ENCODE results near the gene ETV5. TPM values are rescaled to one million over a fixed set of nuclear protein-coding genes. Genes with fewer than 3 reads are reported as not detected.

The ETV5 gene
- total RNA-seq, 8 experiments from 2014 or later: 4.0 to 36.7 (median 10.8) TPM

GRCh38 chr3:186099178-186099577 is 9.7 kb downstream of the ETV5 start:
- 0 to 100% (median 63%) methylated on average over 1 to 3 of the region's 5 CpGs; no CpG with 5 or more reads in 3 of the 10 experiments for WGBS, 10 experiments

GRCh38 chr3:186098740-186099139 is 10.1 kb downstream of the ETV5 start:
- ATAC-seq (replicated peaks in 6 of 8): no peak
- H3K27ac ChIP-seq: no peak overlapping the region
- in situ Hi-C loops (cut with MboI; ENCODE audit: low pct_unique_long_range_greater_than_20kb in 2 of 9, low sequenced_read_pairs in 9 of 9, unreplicated experiment in 9 of 9): no loop called here
- H3K4me3 ChIP-seq: no peak overlapping the region
- peaks cover 25 to 58% of the 10 kb centered on the region in 2 donors for H3K4me1 ChIP-seq (replicated peaks in 1 of 2)
- WGBS, 10 experiments: 13 to 48% (median 42%) methylated on average over 1 to 3 of the region's 3 CpGs; no CpG with 5 or more reads in 1 of the 10 experiments

More at GRCh38 chr3:186099178-186099577, 9.7 kb downstream of the ETV5 start:
- no peak overlapping the region for H3K4me3 ChIP-seq
- H3K4me1 ChIP-seq (replicated peaks in 1 of 2): peaks cover 29 to 63% of the 10 kb centered on the region in 2 donors
- no peak overlapping the region for H3K27ac ChIP-seq
- ATAC-seq (replicated peaks in 6 of 8): peak in 3 of 8 experiments; percentile 10 to 35 (median 15)
- in situ Hi-C loops (cut with MboI; ENCODE audit: low pct_unique_long_range_greater_than_20kb in 2 of 9, low sequenced_read_pairs in 9 of 9, unreplicated experiment in 9 of 9): no loop called here

- no peak overlapping the region for H3K27ac ChIP-seq
- 0 to 36% (median 3%) methylated on average over 1 to 12 of the region's 16 CpGs; no CpG with 5 or more reads in 3 of the 10 experiments for WGBS, 10 experiments
- H3K4me3 ChIP-seq: peak overlapping the region; percentile 11 to 32 (median 24)
- in situ Hi-C loops (cut with MboI; ENCODE audit: low pct_unique_long_range_greater_than_20kb in 2 of 9, low sequenced_read_pairs in 9 of 9, unreplicated experiment in 9 of 9): no loop called here
- ATAC-seq (replicated peaks in 6 of 8): peak; percentile 81 to 97 (median 94)
- peaks cover 20 to 50% of the 10 kb centered on the region in 2 donors for H3K4me1 ChIP-seq (replicated peaks in 1 of 2)
These were observed 11.0 kb downstream of the ETV5 start for GRCh38 chr3:186097663-186098451.

- Histone ChIP-seq H3K4me3 (peak overlapping the region in 2 of 5 donors; percentile 24 to 32), H3K4me1 (replicated peaks in 1 of 2) (peaks cover 20 to 46% of the 10 kb centered on the region in 2 donors), H3K27ac (no peak overlapping the region)
- in situ Hi-C loops (cut with MboI; ENCODE audit: low pct_unique_long_range_greater_than_20kb in 2 of 9, low sequenced_read_pairs in 9 of 9, unreplicated experiment in 9 of 9): no loop called here
- peak in 4 of 8 experiments; percentile 1 to 14 (median 3) for ATAC-seq (replicated peaks in 6 of 8)
- whole genome bisulfite sequencing, 10 experiments: 0 to 83% (median 8%) methylated on average over 1 to 4 of the region's 4 CpGs; no CpG with 5 or more reads in 3 of the 10 experiments
These were observed 11.6 kb downstream of the ETV5 start for GRCh38 chr3:186097317-186097662.

- no peak for ATAC-seq (replicated peaks in 6 of 8)
- in situ Hi-C loops (cut with MboI; ENCODE audit: low pct_unique_long_range_greater_than_20kb in 2 of 9, low sequenced_read_pairs in 9 of 9, unreplicated experiment in 9 of 9): no loop called here
- Histone ChIP-seq H3K27ac (no peak overlapping the region), H3K4me3 (no peak overlapping the region), H3K4me1 (replicated peaks in 1 of 2) (peaks cover 20 to 46% of the 10 kb centered on the region in 2 donors)
- 0 to 100% (median 60%) methylated on average over 1 to 2 of the region's 2 CpGs; no CpG with 5 or more reads in 2 of the 10 experiments for WGBS, 10 experiments
These were observed 12.6 kb downstream of the ETV5 start for GRCh38 chr3:186096290-186096689.

GRCh38 chr3:186095561-186096081 is 13.3 kb downstream of the ETV5 start:
- in situ Hi-C loops (cut with MboI; ENCODE audit: low pct_unique_long_range_greater_than_20kb in 2 of 9, low sequenced_read_pairs in 9 of 9, unreplicated experiment in 9 of 9): no loop called here
- Histone ChIP-seq H3K4me1 (replicated peaks in 1 of 2) (peaks cover 20 to 46% of the 10 kb centered on the region in 2 donors), H3K4me3 (no peak overlapping the region), H3K27ac (no peak overlapping the region)
- ATAC-seq (replicated peaks in 6 of 8): peak in 5 of 8 experiments; percentile 16 to 48 (median 41)
- WGBS, 10 experiments: 40 to 100% (median 72%) methylated on average over 1 to 7 of the region's 8 CpGs; no CpG with 5 or more reads in 2 of the 10 experiments

- peaks cover 20 to 46% of the 10 kb centered on the region in 2 donors for H3K4me1 ChIP-seq (replicated peaks in 1 of 2)
- 77 to 100% (median 91%) methylated on average over 2 to 7 of the region's 7 CpGs for WGBS, 10 experiments
- in situ Hi-C loops (cut with MboI; ENCODE audit: low pct_unique_long_range_greater_than_20kb in 2 of 9, low sequenced_read_pairs in 9 of 9, unreplicated experiment in 9 of 9): no loop called here
- H3K27ac ChIP-seq: no peak overlapping the region
- ATAC-seq (replicated peaks in 6 of 8): no peak
- no peak overlapping the region for H3K4me3 ChIP-seq
These were observed 14.0 kb downstream of the ETV5 start for GRCh38 chr3:186094696-186095425.

GRCh38 chr3:186094271-186094670 is 14.6 kb downstream of the ETV5 start:
- no peak for ATAC-seq (replicated peaks in 6 of 8)
- peaks cover 20 to 43% of the 10 kb centered on the region in 2 donors for H3K4me1 ChIP-seq (replicated peaks in 1 of 2)
- no peak overlapping the region for H3K27ac ChIP-seq

GRCh38 chr3:186093271-186093900 is 15.5 kb downstream of the ETV5 start:
- WGBS, 10 experiments: 67 to 100% (median 89%) methylated on average over 1 to 3 of the region's 4 CpGs; no CpG with 5 or more reads in 7 of the 10 experiments
- Histone ChIP-seq H3K4me3 (no peak overlapping the region), H3K4me1 (replicated peaks in 1 of 2) (peaks cover 20 to 34% of the 10 kb centered on the region in 2 donors), H3K27ac (no peak overlapping the region)
- no peak for ATAC-seq (replicated peaks in 6 of 8)
- in situ Hi-C loops (cut with MboI; ENCODE audit: low pct_unique_long_range_greater_than_20kb in 2 of 9, low sequenced_read_pairs in 9 of 9, unreplicated experiment in 9 of 9): no loop called here

More at GRCh38 chr3:186094271-186094670, 14.6 kb downstream of the ETV5 start:
- H3K4me3 ChIP-seq: no peak overlapping the region
- WGBS, 10 experiments: 80 to 100% (median 93%) methylated on average over 2 to 5 of the region's 5 CpGs
- in situ Hi-C loops (cut with MboI; ENCODE audit: low pct_unique_long_range_greater_than_20kb in 2 of 9, low sequenced_read_pairs in 9 of 9, unreplicated experiment in 9 of 9): no loop called here

- no peak for ATAC-seq (replicated peaks in 6 of 8)
- 40 to 100% (median 88%) methylated on average over 1 to 9 of the region's 10 CpGs; no CpG with 5 or more reads in 2 of the 10 experiments for WGBS, 10 experiments
- H3K4me3 ChIP-seq: no peak overlapping the region
- H3K27ac ChIP-seq: no peak overlapping the region
- peaks cover 19 to 30% of the 10 kb centered on the region in 2 donors for H3K4me1 ChIP-seq (replicated peaks in 1 of 2)
- in situ Hi-C loops (cut with MboI; ENCODE audit: low pct_unique_long_range_greater_than_20kb in 2 of 9, low sequenced_read_pairs in 9 of 9, unreplicated experiment in 9 of 9): no loop called here
These were observed 16.4 kb downstream of the ETV5 start for GRCh38 chr3:186092360-186093070.

- no peak overlapping the region for H3K4me3 ChIP-seq
- no peak overlapping the region for H3K27ac ChIP-seq
- in situ Hi-C loops (cut with MboI; ENCODE audit: low pct_unique_long_range_greater_than_20kb in 2 of 9, low sequenced_read_pairs in 9 of 9, unreplicated experiment in 9 of 9): no loop called here
- WGBS, 10 experiments: 71 to 100% (median 83%) methylated on average over 1 to 2 of the region's 2 CpGs; no CpG with 5 or more reads in 5 of the 10 experiments
- peaks cover 7 to 14% of the 10 kb centered on the region in 2 donors for H3K4me1 ChIP-seq (replicated peaks in 1 of 2)
- no peak for ATAC-seq (replicated peaks in 6 of 8)
These were observed 18.0 kb downstream of the ETV5 start for GRCh38 chr3:186090901-186091300.

- ATAC-seq (replicated peaks in 6 of 8): no peak
- in situ Hi-C loops (cut with MboI; ENCODE audit: low pct_unique_long_range_greater_than_20kb in 2 of 9, low sequenced_read_pairs in 9 of 9, unreplicated experiment in 9 of 9): no loop called here
- Histone ChIP-seq H3K4me3 (no peak overlapping the region), H3K27ac (no peak overlapping the region), H3K4me1 (replicated peaks in 1 of 2) (no peaks in the 10 kb centered on the region)
- WGBS, 10 experiments: 57 to 100% (median 97%) methylated on average over 1 to 2 of the region's 2 CpGs; no CpG with 5 or more reads in 2 of the 10 experiments
These were observed 20.6 kb downstream of the ETV5 start for GRCh38 chr3:186088335-186088734.

Data from motor neuron (in vitro differentiated cells).